HepG2 (cell line): ENCODE data around the gene TP73. TPM values are rescaled to one million over a fixed set of nuclear protein-coding genes. Genes with fewer than 3 reads are reported as not detected.

Source experiments
- ATAC-seq: fragments of 200-7000 bp; cut with Tn5 transposase; 3 replicates; pipeline ENCODE4 v1.9.1; 2020; ENCODE audit warnings: mild to moderate bottlenecking, moderate library complexity
- BruUV-seq: library from RNA; stranded (reverse); fragments of 400-500 nt; replicated peaks from 2 replicates; lab custom pipeline; 2021; lab: Mats Ljungman, UMichigan
- CTCF ChIA-PET: fragments of 300-600 bp; formaldehyde crosslinking; extraction: SDS; loops from one replicate; lab custom pipeline; 2021; ENCODE audit warnings: low total read pairs, inconsistent platforms, low intra/inter-chr PET ratio; lab: Yijun Ruan, JAX
- POLR2A ChIA-PET: fragments of 350-600 bp; sonication (Branson Sonifier 250); formaldehyde crosslinking; loops from one replicate; lab custom pipeline; 2020; ENCODE audit warnings: antibody characterized with exemption, inconsistent platforms; lab: Yijun Ruan, JAX
- DNase-seq: peaks from one replicate; pipeline ENCODE4 v3.0.0-alpha.2; 2015; ENCODE audit warnings: low spot score
- FAIRE-seq: peaks from 3 replicates; lab custom pipeline; 2011; peaks lifted over from hg19 to GRCh38; lab: Jason Lieb, UNC
- H2AFZ ChIP-seq: one replicate; pipeline ENCODE4 v1.6.1; 2011; ENCODE audit warnings: low read length, inconsistent platforms
- H3K27ac ChIP-seq: fragments of 300-600 bp; 3 replicates; pipeline ENCODE4 v1.8.0; 2011; ENCODE audit warnings: mixed run types, mild to moderate bottlenecking, mixed read lengths, low read length, inconsistent platforms; ENCODE audit not compliant: insufficient read depth; ENCODE audit errors: extremely low read length
- H3K27me3 ChIP-seq, 2 experiments: fragments of 200-600 bp in 1 of 2; 2 replicates in 1 of 2; 3 replicates in 1 of 2; pipeline versions ENCODE4 v1.6.0 to v1.8.0; 2011; ENCODE audit warnings: low read length in 2 of 2, mild to moderate bottlenecking in 2 of 2, moderate library complexity in 2 of 2, inconsistent platforms in 1 of 2; ENCODE audit not compliant: insufficient read depth in 2 of 2, control insufficient read depth in 1 of 2
- H3K36me3 ChIP-seq, 2 experiments: fragments of 200-600 bp in 1 of 2; replicated peaks in 1 of 2; 2 replicates in 1 of 2; 3 replicates in 1 of 2; pipeline versions ENCODE4 v1.5.1 to v1.8.0; 2011; ENCODE audit warnings: low read length in 2 of 2, inconsistent platforms in 1 of 2; ENCODE audit not compliant: insufficient read depth in 2 of 2, control insufficient read depth in 1 of 2
- H3K4me1 ChIP-seq: 2 replicates; pipeline ENCODE4 v1.5.1; 2012; ENCODE audit warnings: low read length, inconsistent platforms; ENCODE audit not compliant: insufficient read depth
- H3K4me2 ChIP-seq: 2 replicates; pipeline ENCODE4 v1.6.0; 2011; ENCODE audit warnings: low read depth, low read length, inconsistent platforms
- H3K4me3 ChIP-seq, 3 experiments: fragments of 200-600 bp in 1 of 3; sonication (generic), shearing (Covaris generic) in 1 of 3; replicated peaks in 1 of 3; 2 replicates each; pipeline ENCODE4 v1.5.1; 2011 to 2016; ENCODE audit warnings: low read length in 3 of 3, inconsistent platforms in 2 of 3, low read depth in 2 of 3, mild to moderate bottlenecking in 2 of 3, control low read depth in 1 of 3, mixed read lengths in 1 of 3; ENCODE audit not compliant: insufficient read depth in 1 of 3
- H3K79me2 ChIP-seq: one replicate; pipeline ENCODE4 v1.6.1; 2011; ENCODE audit warnings: low read length, inconsistent platforms; ENCODE audit not compliant: insufficient read depth
- H3K9ac ChIP-seq: 2 replicates; pipeline ENCODE4 v1.6.0; 2011; ENCODE audit warnings: mild to moderate bottlenecking, low read depth, low read length, inconsistent platforms; ENCODE audit not compliant: insufficient read depth
- H3K9me3 ChIP-seq: 2 replicates; pipeline ENCODE4 v1.5.1; 2012; ENCODE audit warnings: mild to moderate bottlenecking, low read length
- H4K20me1 ChIP-seq: 2 replicates; pipeline ENCODE4 v1.6.0; 2011; ENCODE audit warnings: inconsistent platforms, mild to moderate bottlenecking, low read length, moderate library complexity; ENCODE audit not compliant: insufficient read depth
- MAF1 ChIP-seq: sonication (generic); formaldehyde crosslinking; IDR thresholded peaks from 2 replicates; pipeline ENCODE4 v1.5.0; 2020; ENCODE audit warnings: missing genetic modification reagents, borderline replicate concordance
- RAD51 ChIP-seq: fragments of 450-650 bp; IDR thresholded peaks from 2 replicates; pipeline ENCODE4 v1.6.1; 2016; ENCODE audit warnings: borderline replicate concordance
- ZNF230 ChIP-seq: sonication (generic); formaldehyde crosslinking; IDR thresholded peaks from 2 replicates; pipeline ENCODE4 v1.4.0; 2020; ENCODE audit warnings: mild to moderate bottlenecking, missing genetic modification reagents
- ZNF317 ChIP-seq: sonication (generic); formaldehyde crosslinking; IDR thresholded peaks from 2 replicates; pipeline ENCODE4 v1.5.0; 2020; ENCODE audit warnings: mild to moderate bottlenecking, missing genetic modification reagents
- WGBS: methylation state at CpG from one replicate; pipeline ENCODE4 v1.1.6; 2017; ENCODE audit warnings: low lambda C conversion rate; 5-methylcytosine and 5-hydroxymethylcytosine counted together
- in situ Hi-C: cut with HindIII; loops from 2 replicates; pipeline ENCODE4 v1.10.0; 2017; ENCODE audit warnings: low pct_unique_long_range_greater_than_20kb; ENCODE audit not compliant: extremely low pct_ligation_motif_present
- intact Hi-C: fragments of 100-400 bp; cut with micrococcal nuclease; formaldehyde crosslinking; loops from one replicate; pipeline ENCODE4 v1.10.0; 2022; ENCODE audit not compliant: unreplicated experiment
- polyA plus RNA-seq, 8 experiments: library from polyadenylated mRNA; depleted of rRNA in 3 of 8; stranded (reverse) in 7 of 8; unstranded in 1 of 8; fragments of >200 nt; fragmentation: Illumina TruSeq in 4 of 8; extraction: Trizol in 4 of 8; gene quantifications; 2 replicates each; pipeline versions ENCODE4 v1.2.1 to v1.2.3, GENCODE V29; 2011 to 2016; ENCODE audit warnings: low read depth in 4 of 8, missing spikeins in 1 of 8, mixed read lengths in 1 of 8; ENCODE audit not compliant: insufficient read depth in 1 of 8
- total RNA-seq, 5 experiments: library from RNA; depleted of rRNA; stranded (reverse); fragments of >200 nt; fragmentation: Illumina TruSeq; extraction: Trizol; gene quantifications; 2 replicates each; pipeline ENCODE4 v1.2.3, GENCODE V29; 2016; ENCODE audit warnings: low read depth in 1 of 5
- TF ChIP-seq, protein P1 (sequence below): sonication (generic); formaldehyde crosslinking; IDR thresholded peaks from 2 replicates; pipeline ENCODE4 v1.5.0; 2020; ENCODE audit warnings: mild to moderate bottlenecking, missing genetic modification reagents, moderate library complexity

Gene TP73
- total and polyA plus RNA-seq, 2 of the 13 experiments (the other 11 are each of a cell fraction or from before 2014, with no cell fraction given) = 0.49 to 1.1 TPM

DNA sequence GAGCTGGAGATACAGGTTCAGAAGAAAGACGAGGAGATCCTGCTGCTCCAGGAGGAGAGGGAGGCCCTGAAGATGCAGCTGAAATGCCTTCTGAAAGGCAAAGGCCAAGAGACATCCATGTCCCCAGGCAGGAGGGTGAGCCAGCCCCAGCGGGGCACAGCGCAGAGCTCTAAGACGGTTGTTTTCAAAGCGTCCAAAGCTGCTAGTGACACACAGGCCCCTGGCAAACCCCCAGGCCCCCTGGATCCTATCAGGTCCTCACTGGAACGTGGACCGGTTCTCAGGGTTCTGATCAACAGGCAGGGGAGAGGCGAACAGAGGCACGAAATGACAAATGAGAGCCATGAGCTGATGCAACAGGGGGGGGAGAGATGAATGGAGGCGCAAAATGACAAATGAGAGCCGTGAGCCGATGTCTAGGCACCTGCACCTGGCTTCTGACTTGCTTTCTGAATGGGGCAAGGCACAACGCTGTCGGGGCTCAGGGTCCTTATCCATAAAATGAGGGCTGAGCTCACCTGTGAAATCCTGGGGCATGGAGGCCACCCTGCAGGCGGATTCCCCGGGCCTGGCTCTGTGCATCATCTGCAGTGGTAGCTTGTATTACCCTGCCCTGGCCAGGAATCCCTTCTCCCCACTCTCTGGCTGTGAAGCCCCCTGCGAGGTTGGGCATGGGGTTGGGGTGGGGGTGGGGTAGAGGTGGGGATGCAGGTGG is 109.1 kb downstream of the TP73 start:
- intact Hi-C loops = no loop called here
- no peak for DNase-seq
- no peak for TF ChIP-seq ZNF230
- no peak for TF ChIP-seq ZNF317 (CRISPR knock-in tag)
- TF ChIP-seq RAD51 = no peak
- TF ChIP-seq, all 625 proteins: peak for 0
- Histone ChIP-seq H3K9ac (no peak overlapping the region), H3K79me2 (no peaks in the 10 kb centered on the region), H4K20me1 (no peaks in the 10 kb centered on the region), H3K36me3 (no peaks in the 10 kb centered on the region), H3K4me1 (peaks cover 5% of the 10 kb centered on the region), H2AFZ (no peak overlapping the region), H3K4me3 (no peak overlapping the region), H3K4me2 (no peak overlapping the region), H3K9me3 (no peaks in the 10 kb centered on the region), H3K27ac (no peak overlapping the region), H3K27me3 (peaks cover 7 to 72% of the 10 kb centered on the region in 2 experiments; a peak in 4 of 5 replicates)
- FAIRE-seq (no peak), ATAC-seq (no peak)
- POLR2A ChIA-PET = interaction anchor here (1.1 kb wide), 1 partner anchor 10 kb away, joined by 4 read pairs; no protein-coding TSS in a partner anchor
- in situ Hi-C loops = no loop called here
- WGBS = 15% methylated on average over 9 of the region's 17 CpGs
- CTCF ChIA-PET = no interaction called here
- no TSS peak for BruUV-seq

DNA sequence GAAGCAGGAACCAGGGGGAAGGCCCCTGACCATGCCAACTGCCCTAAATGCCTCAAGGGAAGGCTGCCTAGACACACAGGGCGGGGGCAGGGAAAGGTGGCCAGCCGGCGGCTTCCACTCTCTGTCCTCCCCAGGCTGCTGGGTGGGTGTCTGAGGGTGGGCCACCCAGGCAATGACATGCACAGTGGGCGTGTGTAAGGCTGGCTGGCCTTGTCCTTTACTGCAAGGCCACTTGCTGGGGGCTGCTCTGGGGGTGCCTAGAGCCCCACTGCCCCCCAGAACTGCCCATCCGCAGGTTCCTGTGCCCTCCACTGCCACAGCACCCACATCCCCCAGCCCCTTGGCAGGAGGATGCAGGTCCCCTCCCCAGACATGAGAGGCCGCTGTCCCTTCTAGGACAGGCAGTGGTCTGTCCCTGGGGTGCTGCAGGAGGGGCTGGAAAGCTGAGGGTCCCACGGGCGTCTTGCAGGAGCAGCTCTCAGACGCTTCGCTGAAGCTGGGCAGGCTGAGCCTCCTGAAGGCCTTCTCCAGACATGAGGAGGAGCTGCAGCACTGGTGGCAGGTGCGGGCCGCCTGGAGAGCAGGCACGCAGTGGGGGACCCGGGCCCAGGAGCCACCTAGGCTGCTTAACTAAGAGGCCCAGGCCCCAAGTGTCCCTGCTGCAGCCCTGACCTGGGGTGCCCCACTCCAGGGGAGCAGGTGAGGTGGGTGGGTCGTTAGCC is 110.0 kb downstream of the TP73 start:
- no peak for DNase-seq
- H3K36me3 ChIP-seq = no peaks in the 10 kb centered on the region
- FAIRE-seq = no peak
- H4K20me1 ChIP-seq = no peaks in the 10 kb centered on the region
- in situ Hi-C loops (no loop called here), intact Hi-C loops (no loop called here)
- WGBS = no CpG with 5 or more reads among the region's 15 CpGs
- H3K4me3 ChIP-seq = no peak overlapping the region
- peak; percentile 46 for ATAC-seq
- TF ChIP-seq, protein P1, sequence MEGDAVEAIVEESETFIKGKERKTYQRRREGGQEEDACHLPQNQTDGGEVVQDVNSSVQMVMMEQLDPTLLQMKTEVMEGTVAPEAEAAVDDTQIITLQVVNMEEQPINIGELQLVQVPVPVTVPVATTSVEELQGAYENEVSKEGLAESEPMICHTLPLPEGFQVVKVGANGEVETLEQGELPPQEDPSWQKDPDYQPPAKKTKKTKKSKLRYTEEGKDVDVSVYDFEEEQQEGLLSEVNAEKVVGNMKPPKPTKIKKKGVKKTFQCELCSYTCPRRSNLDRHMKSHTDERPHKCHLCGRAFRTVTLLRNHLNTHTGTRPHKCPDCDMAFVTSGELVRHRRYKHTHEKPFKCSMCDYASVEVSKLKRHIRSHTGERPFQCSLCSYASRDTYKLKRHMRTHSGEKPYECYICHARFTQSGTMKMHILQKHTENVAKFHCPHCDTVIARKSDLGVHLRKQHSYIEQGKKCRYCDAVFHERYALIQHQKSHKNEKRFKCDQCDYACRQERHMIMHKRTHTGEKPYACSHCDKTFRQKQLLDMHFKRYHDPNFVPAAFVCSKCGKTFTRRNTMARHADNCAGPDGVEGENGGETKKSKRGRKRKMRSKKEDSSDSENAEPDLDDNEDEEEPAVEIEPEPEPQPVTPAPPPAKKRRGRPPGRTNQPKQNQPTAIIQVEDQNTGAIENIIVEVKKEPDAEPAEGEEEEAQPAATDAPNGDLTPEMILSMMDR (CRISPR knock-in tag) = 0 out of 2 replicates have a peak, but pooled peaks have one; percentile 10
- no peak for TF ChIP-seq MAF1
- ChIA-PET CTCF (no interaction called here), POLR2A (no interaction called here)
- H3K27ac ChIP-seq = no peak overlapping the region
- no peaks in the 10 kb centered on the region for H3K9me3 ChIP-seq
- peaks cover 7 to 67% of the 10 kb centered on the region in 2 experiments; a peak in 4 of 5 replicates for H3K27me3 ChIP-seq
- H3K79me2 ChIP-seq = no peaks in the 10 kb centered on the region
- H3K4me1 ChIP-seq = peaks cover 7% of the 10 kb centered on the region
- H3K4me2 ChIP-seq = no peak overlapping the region
- H2AFZ ChIP-seq = no peak overlapping the region
- H3K9ac ChIP-seq = no peak overlapping the region
- no TSS peak for BruUV-seq
